SK-N-SH (cell line): Measurements from ENCODE around the gene GLIPR1L2. TPM values are rescaled to one million over a fixed set of nuclear protein-coding genes. Genes with fewer than 3 reads are reported as not detected.
"Not testable (repeated sequence)": the region's sequence is repeated elsewhere in the genome, so short reads cannot be mapped to it uniquely, and the experiment has no call there.

Source experiments
- CTCF ChIA-PET: fragments of 300-600, 350-600 bp; formaldehyde crosslinking; extraction: SDS; loops from one replicate; lab custom pipeline; 2021; lab: Yijun Ruan, JAX
- POLR2A ChIA-PET: fragments of 350-600 bp; sonication (Branson Sonifier 250); formaldehyde crosslinking; extraction: SDS; loops from one replicate; lab custom pipeline; 2020; ENCODE audit warnings: antibody characterized with exemption, inconsistent platforms; lab: Yijun Ruan, JAX
- DNase-seq: peaks from one replicate; pipeline ENCODE4 v3.0.0; 2012
- H2AFZ ChIP-seq: fragments of 200-600 bp; sonication (generic); 2 replicates; pipeline ENCODE4 v1.8.1; 2016; ENCODE audit warnings: antibody characterized with exemption, mild to moderate bottlenecking, low read depth
- H3F3A ChIP-seq: fragments of 200-600 bp; sonication (generic); replicated peaks from 2 replicates; pipeline ENCODE3; 2016; ENCODE audit warnings: antibody characterized with exemption, mild to moderate bottlenecking; ENCODE audit not compliant: insufficient read depth
- H3K27ac ChIP-seq, 2 experiments: fragments of 200-500 bp in 1 of 2; fragments of 200-600 bp in 1 of 2; sonication (Bioruptor generic) in 1 of 2; sonication (generic), shearing (Covaris generic) in 1 of 2; 2 replicates each; pipeline versions ENCODE4 v1.5.1 to v1.6.1; 2014 to 2016; ENCODE audit warnings: low read depth in 2 of 2, inconsistent platforms in 1 of 2, low read length in 1 of 2, mild to moderate bottlenecking in 1 of 2, mixed read lengths in 1 of 2
- H3K27me3 ChIP-seq: fragments of 200-600 bp; sonication (generic), shearing (Covaris generic); 2 replicates; pipeline ENCODE4 v1.6.1; 2016; ENCODE audit warnings: mixed run types; ENCODE audit not compliant: insufficient read depth
- H3K36me3 ChIP-seq, 2 experiments: fragments of 200-500 bp in 1 of 2; fragments of 200-600 bp in 1 of 2; sonication (Bioruptor generic) in 1 of 2; sonication (generic) in 1 of 2; replicated peaks in 1 of 2; 2 replicates each; pipeline versions ENCODE3 to v1.5.1; 2014 to 2016; ENCODE audit warnings: low read length in 1 of 2, mild to moderate bottlenecking in 1 of 2; ENCODE audit not compliant: insufficient read depth in 2 of 2, control insufficient read depth in 1 of 2
- H3K4me1 ChIP-seq, 2 experiments: fragments of 200-500 bp in 1 of 2; fragments of 200-600 bp in 1 of 2; sonication (Bioruptor generic) in 1 of 2; sonication (generic), shearing (Covaris generic) in 1 of 2; 2 replicates each; pipeline versions ENCODE4 v1.5.1 to v1.6.1; 2014 to 2016; ENCODE audit warnings: low read depth in 1 of 2, low read length in 1 of 2, mixed run types in 1 of 2; ENCODE audit not compliant: insufficient read depth in 2 of 2, control insufficient read depth in 1 of 2
- H3K4me2 ChIP-seq: fragments of 200-600 bp; sonication (generic), shearing (Covaris generic); 2 replicates; pipeline ENCODE4 v1.6.1; 2017; ENCODE audit warnings: mixed run types
- H3K4me3 ChIP-seq, 2 experiments: fragments of 200-500 bp in 1 of 2; fragments of 200-600 bp in 1 of 2; sonication (Bioruptor generic) in 1 of 2; sonication (generic), shearing (Covaris generic) in 1 of 2; 2 replicates each; pipeline versions ENCODE4 v1.5.1 to v1.8.1; 2014 to 2016; ENCODE audit warnings: low read depth in 2 of 2, inconsistent platforms in 1 of 2, low read length in 1 of 2, mild to moderate bottlenecking in 1 of 2, mixed read lengths in 1 of 2, moderate library complexity in 1 of 2
- H3K79me2 ChIP-seq: fragments of 200-600 bp; sonication (generic); 2 replicates; pipeline ENCODE4 v1.8.1; 2017; ENCODE audit warnings: mild to moderate bottlenecking; ENCODE audit not compliant: insufficient read depth
- H3K9ac ChIP-seq: fragments of 200-600 bp; sonication (generic); 2 replicates; pipeline ENCODE4 v1.6.1; 2017; ENCODE audit warnings: mixed run types
- H3K9me2 ChIP-seq: fragments of 200-600 bp; sonication (generic); 2 replicates; pipeline ENCODE4 v1.6.1; 2017; ENCODE audit warnings: mixed run types
- H3K9me3 ChIP-seq: fragments of 200-600 bp; sonication (generic); 2 replicates; pipeline ENCODE4 v1.6.1; 2017; ENCODE audit warnings: mixed run types, mild to moderate bottlenecking, moderate library complexity
- H4K20me1 ChIP-seq: fragments of 200-600 bp; sonication (generic); 2 replicates; pipeline ENCODE4 v1.6.1; 2017; ENCODE audit warnings: mild to moderate bottlenecking, mixed run types; ENCODE audit not compliant: insufficient read depth
- FOSL2 ChIP-seq: IDR thresholded peaks from 2 replicates; pipeline ENCODE4 v1.4.0; 2012; ENCODE audit warnings: low read depth, mild to moderate bottlenecking, moderate library complexity, borderline replicate concordance
- JUND ChIP-seq: IDR thresholded peaks from 2 replicates; pipeline ENCODE4 v1.4.0; 2012
- MEF2A ChIP-seq: IDR thresholded peaks from 2 replicates; pipeline ENCODE4 v1.4.0; 2012; ENCODE audit warnings: low read depth, borderline replicate concordance
- NFIC ChIP-seq: IDR thresholded peaks from 2 replicates; pipeline ENCODE4 v1.4.0; 2012; ENCODE audit warnings: borderline replicate concordance
- RAD21 ChIP-seq: IDR thresholded peaks from 2 replicates; pipeline ENCODE4 v1.6.1; 2012; ENCODE audit warnings: mild to moderate bottlenecking, low read length
- RCOR1 ChIP-seq: fragments of 150-350 bp; IDR thresholded peaks from 2 replicates; pipeline ENCODE4 v1.6.1; 2017; ENCODE audit warnings: antibody characterized with exemption, low read length
- TAF1 ChIP-seq: IDR thresholded peaks from 2 replicates; pipeline ENCODE4 v1.6.1; 2012; ENCODE audit warnings: low read depth, mild to moderate bottlenecking, low read length, moderate library complexity, borderline replicate concordance
- TCF12 ChIP-seq: IDR thresholded peaks from 2 replicates; pipeline ENCODE4 v1.4.0; 2012
- TEAD4 ChIP-seq: IDR thresholded peaks from 2 replicates; pipeline ENCODE4 v1.4.0; 2012; ENCODE audit warnings: mild to moderate bottlenecking, borderline replicate concordance; ENCODE audit not compliant: insufficient read depth
- YY1 ChIP-seq: IDR thresholded peaks from 2 replicates; pipeline ENCODE4 v1.4.0; 2012; ENCODE audit warnings: low read depth, mild to moderate bottlenecking
- WGBS: methylation state at CpG from one replicate; pipeline ENCODE4 v1.1.6; 2017; ENCODE audit warnings: low lambda C conversion rate; 5-methylcytosine and 5-hydroxymethylcytosine counted together
- polyA plus RNA-seq, 3 experiments: library from polyadenylated mRNA; depleted of rRNA; stranded (reverse); fragments of >200 nt; gene quantifications; 2 replicates each; pipeline ENCODE4 v1.2.3, GENCODE V29; 2012
- TF ChIP-seq, protein P1 (sequence below): IDR thresholded peaks from 2 replicates; pipeline ENCODE4 v1.4.0; 2012; ENCODE audit warnings: low read depth, borderline replicate concordance
- TF ChIP-seq, protein P2 (sequence below): IDR thresholded peaks from 2 replicates; pipeline ENCODE4 v1.6.1; 2012; ENCODE audit warnings: mild to moderate bottlenecking, low read depth, low read length, moderate library complexity
- TF ChIP-seq, protein P3 (sequence below): IDR thresholded peaks from 2 replicates; pipeline ENCODE4 v1.4.0; 2012; ENCODE audit warnings: low read depth, borderline replicate concordance
- TF ChIP-seq, protein P4 (sequence below): fragments of 150-350 bp; IDR thresholded peaks from 2 replicates; pipeline ENCODE4 v1.6.1; 2016; ENCODE audit warnings: mild to moderate bottlenecking, low read depth, low read length

GLIPR1L2 gene
- polyA plus RNA-seq, 1 of the 3 experiments (the other 2 are of a cell fraction): 0.13 TPM

DNA sequence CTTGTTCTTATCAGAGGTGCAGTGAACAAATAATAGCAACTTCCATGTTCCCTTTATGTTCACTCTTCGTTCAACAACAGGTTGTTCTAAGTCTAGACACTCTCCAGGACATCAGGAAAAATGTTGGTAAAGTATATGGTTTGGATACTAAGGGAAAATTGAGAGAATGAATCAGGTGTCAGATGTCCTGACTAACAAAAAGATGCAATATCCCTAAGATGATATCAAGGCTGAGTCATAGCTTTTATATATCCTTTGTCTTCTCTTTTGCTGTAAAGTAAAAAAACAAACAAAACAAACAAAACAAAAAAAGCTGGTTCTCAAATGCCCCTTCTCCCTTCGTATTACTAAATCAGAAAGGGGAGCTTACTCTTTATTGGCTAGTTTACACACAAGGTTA, 45.4 kb upstream of the GLIPR1L2 start:
- ChIA-PET POLR2A (no interaction called here), CTCF (no interaction called here)
- H3K4me2 ChIP-seq: no peak overlapping the region
- H3K9me2 ChIP-seq: no peaks in the 10 kb centered on the region
- H3K9ac ChIP-seq: no peak overlapping the region
- no peaks in the 10 kb centered on the region for H3K36me3 ChIP-seq
- TF ChIP-seq, protein P1, sequence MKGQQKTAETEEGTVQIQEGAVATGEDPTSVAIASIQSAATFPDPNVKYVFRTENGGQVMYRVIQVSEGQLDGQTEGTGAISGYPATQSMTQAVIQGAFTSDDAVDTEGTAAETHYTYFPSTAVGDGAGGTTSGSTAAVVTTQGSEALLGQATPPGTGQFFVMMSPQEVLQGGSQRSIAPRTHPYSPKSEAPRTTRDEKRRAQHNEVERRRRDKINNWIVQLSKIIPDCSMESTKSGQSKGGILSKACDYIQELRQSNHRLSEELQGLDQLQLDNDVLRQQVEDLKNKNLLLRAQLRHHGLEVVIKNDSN: no peak
- peak; percentile 34; the same call in 1 of the 2 replicates for TF ChIP-seq FOSL2
- TF ChIP-seq NFIC: no peak
- no peak for TF ChIP-seq TCF12
- no peaks in the 10 kb centered on the region for H3K79me2 ChIP-seq
- H3F3A ChIP-seq: no peaks in the 10 kb centered on the region
- no peak overlapping the region for H3K27ac ChIP-seq
- H3K4me3 ChIP-seq: no peak overlapping the region
- no peaks in the 10 kb centered on the region for H3K4me1 ChIP-seq
- H3K27me3 ChIP-seq: no peaks in the 10 kb centered on the region
- H2AFZ ChIP-seq: no peak overlapping the region
- no peak for DNase-seq
- WGBS: 67% methylated on average over 2 of the region's 2 CpGs
- peaks cover 3% of the 10 kb centered on the region; the same call in 1 of the 2 replicates for H3K9me3 ChIP-seq
- H4K20me1 ChIP-seq: no peaks in the 10 kb centered on the region

DNA sequence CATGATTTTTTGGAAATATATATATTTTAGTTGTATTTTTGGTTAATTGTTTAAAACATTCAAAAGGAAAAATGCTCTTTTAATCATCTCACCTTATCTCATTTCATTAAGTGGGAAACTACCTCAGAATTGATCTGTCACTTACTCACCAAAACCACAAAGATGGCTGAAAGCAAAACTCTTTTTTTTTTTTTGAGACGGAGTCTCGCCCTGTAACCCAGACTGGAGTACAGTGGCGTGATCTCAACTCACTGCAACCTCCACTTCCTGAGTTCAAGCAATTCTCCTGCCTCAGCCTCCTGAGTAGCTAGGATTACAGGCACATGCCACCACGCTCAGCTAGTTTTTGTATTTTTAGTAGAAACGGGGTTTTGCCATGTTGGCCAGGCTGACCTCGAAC, 44.7 kb upstream of the GLIPR1L2 start:
- H3K36me3 ChIP-seq, H3F3A ChIP-seq, H3K9ac ChIP-seq, DNase-seq, H3K27me3 ChIP-seq, H2AFZ ChIP-seq, POLR2A ChIA-PET, CTCF ChIA-PET, H4K20me1 ChIP-seq, H3K9me2 ChIP-seq, H3K27ac ChIP-seq, H3K4me3 ChIP-seq, H3K79me2 ChIP-seq, H3K9me3 ChIP-seq, H3K4me2 ChIP-seq, H3K4me1 ChIP-seq: not testable (repeated sequence)
- 94% methylated on average over 6 of the region's 6 CpGs for WGBS

DNA sequence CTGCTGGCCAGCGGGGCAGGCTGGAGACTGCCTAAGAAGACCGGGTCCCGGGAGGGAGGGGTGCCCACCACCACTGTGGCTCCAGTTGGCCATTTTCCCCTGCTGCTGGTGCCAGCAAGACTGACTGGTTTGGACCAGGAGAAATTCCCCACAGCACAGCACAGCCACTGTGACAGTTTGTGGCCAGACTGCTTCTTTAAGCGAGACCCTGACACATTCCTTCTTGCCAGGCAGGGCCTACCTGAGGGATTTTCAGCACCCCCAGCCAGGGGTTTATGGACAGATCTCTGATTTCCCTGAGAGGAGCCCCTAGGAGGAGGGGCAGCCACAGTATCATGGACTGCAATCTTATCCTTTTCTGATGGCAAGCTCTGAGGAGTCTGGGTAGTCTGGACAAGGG, 40.9 kb upstream of the GLIPR1L2 start:
- H3F3A ChIP-seq: no peaks in the 10 kb centered on the region
- no peaks in the 10 kb centered on the region; the same call in 1 of the 2 replicates for H3K9me3 ChIP-seq
- no peak overlapping the region for H3K4me2 ChIP-seq
- H3K4me1 ChIP-seq: no peaks in the 10 kb centered on the region
- peaks cover 0 to 7% of the 10 kb centered on the region in 2 experiments for H3K36me3 ChIP-seq
- H2AFZ ChIP-seq: no peak overlapping the region
- H3K4me3 ChIP-seq: no peak overlapping the region
- H3K9ac ChIP-seq: no peak overlapping the region
- H3K79me2 ChIP-seq: no peaks in the 10 kb centered on the region
- ChIA-PET POLR2A (no interaction called here), CTCF (no interaction called here)
- no peak overlapping the region for H3K27ac ChIP-seq
- H4K20me1 ChIP-seq: no peaks in the 10 kb centered on the region
- WGBS: 100% methylated on average over 1 of the region's 4 CpGs
- no peaks in the 10 kb centered on the region for H3K27me3 ChIP-seq
- H3K9me2 ChIP-seq: no peaks in the 10 kb centered on the region
- no peak for DNase-seq
- TF ChIP-seq, protein P1: no peak
- TF ChIP-seq RAD21 (no peak), MEF2A (no peak), TAF1 (no peak), NFIC (no peak), TEAD4 (no peak), YY1 (no peak), RCOR1 (no peak), JUND (no peak)
- TF ChIP-seq, protein P2, sequence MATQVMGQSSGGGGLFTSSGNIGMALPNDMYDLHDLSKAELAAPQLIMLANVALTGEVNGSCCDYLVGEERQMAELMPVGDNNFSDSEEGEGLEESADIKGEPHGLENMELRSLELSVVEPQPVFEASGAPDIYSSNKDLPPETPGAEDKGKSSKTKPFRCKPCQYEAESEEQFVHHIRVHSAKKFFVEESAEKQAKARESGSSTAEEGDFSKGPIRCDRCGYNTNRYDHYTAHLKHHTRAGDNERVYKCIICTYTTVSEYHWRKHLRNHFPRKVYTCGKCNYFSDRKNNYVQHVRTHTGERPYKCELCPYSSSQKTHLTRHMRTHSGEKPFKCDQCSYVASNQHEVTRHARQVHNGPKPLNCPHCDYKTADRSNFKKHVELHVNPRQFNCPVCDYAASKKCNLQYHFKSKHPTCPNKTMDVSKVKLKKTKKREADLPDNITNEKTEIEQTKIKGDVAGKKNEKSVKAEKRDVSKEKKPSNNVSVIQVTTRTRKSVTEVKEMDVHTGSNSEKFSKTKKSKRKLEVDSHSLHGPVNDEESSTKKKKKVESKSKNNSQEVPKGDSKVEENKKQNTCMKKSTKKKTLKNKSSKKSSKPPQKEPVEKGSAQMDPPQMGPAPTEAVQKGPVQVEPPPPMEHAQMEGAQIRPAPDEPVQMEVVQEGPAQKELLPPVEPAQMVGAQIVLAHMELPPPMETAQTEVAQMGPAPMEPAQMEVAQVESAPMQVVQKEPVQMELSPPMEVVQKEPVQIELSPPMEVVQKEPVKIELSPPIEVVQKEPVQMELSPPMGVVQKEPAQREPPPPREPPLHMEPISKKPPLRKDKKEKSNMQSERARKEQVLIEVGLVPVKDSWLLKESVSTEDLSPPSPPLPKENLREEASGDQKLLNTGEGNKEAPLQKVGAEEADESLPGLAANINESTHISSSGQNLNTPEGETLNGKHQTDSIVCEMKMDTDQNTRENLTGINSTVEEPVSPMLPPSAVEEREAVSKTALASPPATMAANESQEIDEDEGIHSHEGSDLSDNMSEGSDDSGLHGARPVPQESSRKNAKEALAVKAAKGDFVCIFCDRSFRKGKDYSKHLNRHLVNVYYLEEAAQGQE: no peak
- TF ChIP-seq, protein P3, sequence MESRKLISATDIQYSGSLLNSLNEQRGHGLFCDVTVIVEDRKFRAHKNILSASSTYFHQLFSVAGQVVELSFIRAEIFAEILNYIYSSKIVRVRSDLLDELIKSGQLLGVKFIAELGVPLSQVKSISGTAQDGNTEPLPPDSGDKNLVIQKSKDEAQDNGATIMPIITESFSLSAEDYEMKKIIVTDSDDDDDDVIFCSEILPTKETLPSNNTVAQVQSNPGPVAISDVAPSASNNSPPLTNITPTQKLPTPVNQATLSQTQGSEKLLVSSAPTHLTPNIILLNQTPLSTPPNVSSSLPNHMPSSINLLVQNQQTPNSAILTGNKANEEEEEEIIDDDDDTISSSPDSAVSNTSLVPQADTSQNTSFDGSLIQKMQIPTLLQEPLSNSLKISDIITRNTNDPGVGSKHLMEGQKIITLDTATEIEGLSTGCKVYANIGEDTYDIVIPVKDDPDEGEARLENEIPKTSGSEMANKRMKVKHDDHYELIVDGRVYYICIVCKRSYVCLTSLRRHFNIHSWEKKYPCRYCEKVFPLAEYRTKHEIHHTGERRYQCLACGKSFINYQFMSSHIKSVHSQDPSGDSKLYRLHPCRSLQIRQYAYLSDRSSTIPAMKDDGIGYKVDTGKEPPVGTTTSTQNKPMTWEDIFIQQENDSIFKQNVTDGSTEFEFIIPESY: no peak
- TF ChIP-seq, protein P4, sequence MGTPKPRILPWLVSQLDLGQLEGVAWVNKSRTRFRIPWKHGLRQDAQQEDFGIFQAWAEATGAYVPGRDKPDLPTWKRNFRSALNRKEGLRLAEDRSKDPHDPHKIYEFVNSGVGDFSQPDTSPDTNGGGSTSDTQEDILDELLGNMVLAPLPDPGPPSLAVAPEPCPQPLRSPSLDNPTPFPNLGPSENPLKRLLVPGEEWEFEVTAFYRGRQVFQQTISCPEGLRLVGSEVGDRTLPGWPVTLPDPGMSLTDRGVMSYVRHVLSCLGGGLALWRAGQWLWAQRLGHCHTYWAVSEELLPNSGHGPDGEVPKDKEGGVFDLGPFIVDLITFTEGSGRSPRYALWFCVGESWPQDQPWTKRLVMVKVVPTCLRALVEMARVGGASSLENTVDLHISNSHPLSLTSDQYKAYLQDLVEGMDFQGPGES: no peak
